Trophoblast cell (in vitro differentiated cells and primary cell): Measurements from ENCODE around the gene PDE10A.

Experiments used
- DNase-seq, 2 donors: peaks; one replicate each; pipeline ENCODE4 v3.0.0-alpha.2; 2016
- H2AFZ ChIP-seq: 2 replicates; pipeline ENCODE4 v1.6.1; 2013; ENCODE audit warnings: low read length, moderate library complexity, mild to moderate bottlenecking; ENCODE audit not compliant: insufficient read depth, poor library complexity
- H2AK5ac ChIP-seq: 2 replicates; pipeline ENCODE4 v1.6.1; 2013; ENCODE audit warnings: mild to moderate bottlenecking, low read length
- H2BK120ac ChIP-seq: 2 replicates; pipeline ENCODE4 v1.6.1; 2013; ENCODE audit warnings: low read length, mild to moderate bottlenecking, moderate library complexity; ENCODE audit not compliant: insufficient read depth, poor library complexity
- H2BK12ac ChIP-seq: 2 replicates; pipeline ENCODE4 v1.6.1; 2013; ENCODE audit warnings: mild to moderate bottlenecking, low read length, moderate library complexity
- H2BK5ac ChIP-seq: 2 replicates; pipeline ENCODE4 v1.6.1; 2013; ENCODE audit warnings: low read length, low read depth, moderate library complexity, mild to moderate bottlenecking; ENCODE audit not compliant: poor library complexity
- H3K14ac ChIP-seq: 2 replicates; pipeline ENCODE4 v1.6.1; 2013; ENCODE audit warnings: mild to moderate bottlenecking, low read length
- H3K18ac ChIP-seq: 2 replicates; pipeline ENCODE4 v1.6.1; 2013; ENCODE audit warnings: mild to moderate bottlenecking, low read length
- H3K23ac ChIP-seq: 2 replicates; pipeline ENCODE4 v1.6.1; 2013; ENCODE audit warnings: low read length
- H3K27ac ChIP-seq: 2 replicates; pipeline ENCODE4 v1.5.1; 2013; ENCODE audit warnings: low read depth, mild to moderate bottlenecking, inconsistent platforms, low read length, moderate library complexity
- H3K27me3 ChIP-seq: 2 replicates; pipeline ENCODE4 v1.6.1; 2013; ENCODE audit warnings: inconsistent platforms, mild to moderate bottlenecking, low read length, moderate library complexity; ENCODE audit not compliant: insufficient read depth
- H3K36me3 ChIP-seq, 2 experiments: 1 replicate in 1 of 2; 2 replicates in 1 of 2; pipeline ENCODE4 v1.6.1; 2013; ENCODE audit warnings: low read length in 2 of 2, mild to moderate bottlenecking in 2 of 2, moderate library complexity in 1 of 2; ENCODE audit not compliant: insufficient read depth in 2 of 2, control insufficient read depth in 1 of 2
- H3K4ac ChIP-seq: 2 replicates; pipeline ENCODE4 v1.6.1; 2013; ENCODE audit warnings: low read depth, mild to moderate bottlenecking, low read length, moderate library complexity
- H3K4me1 ChIP-seq, 2 experiments: 1 replicate in 1 of 2; 2 replicates in 1 of 2; pipeline ENCODE4 v1.6.1; 2013; ENCODE audit warnings: low read length in 2 of 2, mild to moderate bottlenecking in 2 of 2, moderate library complexity in 1 of 2; ENCODE audit not compliant: insufficient read depth in 2 of 2, control insufficient read depth in 1 of 2
- H3K4me2 ChIP-seq: 2 replicates; pipeline ENCODE4 v1.6.1; 2013; ENCODE audit warnings: inconsistent platforms, mild to moderate bottlenecking, low read length, moderate library complexity
- H3K4me3 ChIP-seq: 2 replicates; pipeline ENCODE4 v1.5.1; 2013; ENCODE audit warnings: mild to moderate bottlenecking, low read depth, low read length, inconsistent platforms
- H3K79me1 ChIP-seq: one replicate; pipeline ENCODE4 v1.6.1; 2013; ENCODE audit warnings: low read length
- H3K79me2 ChIP-seq: 2 replicates; pipeline ENCODE4 v1.6.1; 2013; ENCODE audit warnings: low read length, mild to moderate bottlenecking; ENCODE audit not compliant: control insufficient read depth, insufficient read depth, poor library complexity
- H3K9ac ChIP-seq: 2 replicates; pipeline ENCODE4 v1.6.1; 2013; ENCODE audit warnings: mild to moderate bottlenecking, low read length
- H3K9me3 ChIP-seq: 2 replicates; pipeline ENCODE4 v1.6.1; 2013; ENCODE audit warnings: low read depth, mild to moderate bottlenecking, control low read depth, inconsistent platforms, low read length; ENCODE audit not compliant: insufficient read depth
- H4K12ac ChIP-seq: 2 replicates; pipeline ENCODE4 v1.6.1; 2013; ENCODE audit warnings: low read depth, mild to moderate bottlenecking, low read length, moderate library complexity
- H4K8ac ChIP-seq: 2 replicates; pipeline ENCODE4 v1.6.1; 2013; ENCODE audit warnings: low read depth, mild to moderate bottlenecking, low read length, moderate library complexity
- H4K91ac ChIP-seq: one replicate; pipeline ENCODE4 v1.6.1; 2013; ENCODE audit warnings: low read depth, mild to moderate bottlenecking, low read length, moderate library complexity
- WGBS: extraction: QIAGEN DNeasy Blood & Tissue Kit; methylation state at CpG from one replicate; pipeline ENCODE4 v1.1.7; 2013; ENCODE audit warnings: missing lambda C conversion rate; ENCODE audit not compliant: insufficient read length, insufficient coverage; ENCODE audit errors: extremely low coverage; 5-methylcytosine and 5-hydroxymethylcytosine counted together

The PDE10A gene

DNA sequence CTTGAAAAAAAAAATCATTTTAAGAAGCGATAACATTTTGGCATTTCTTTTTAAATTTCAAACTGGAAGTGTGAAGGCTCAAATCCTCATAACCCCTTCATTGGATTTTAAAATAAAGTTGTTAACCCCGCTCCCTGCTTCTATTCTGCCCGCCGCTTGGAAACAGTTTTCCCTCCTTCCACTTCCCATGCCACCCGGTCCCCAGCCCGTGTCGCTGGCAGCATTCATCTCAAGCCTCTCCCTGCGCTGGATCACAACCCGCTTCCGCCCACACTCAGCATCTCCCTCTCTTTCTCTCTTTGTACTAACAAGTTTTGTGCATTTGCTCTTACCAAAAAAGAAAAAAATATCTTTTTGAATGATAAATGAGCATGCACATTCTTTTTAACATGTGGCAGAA lies 15.4 kb upstream of the PDE10A start:
- Histone ChIP-seq H3K27ac (no peak overlapping the region), H3K23ac (no peak overlapping the region), H4K12ac (no peak overlapping the region), H3K4me1 (peaks cover 0 to 2% of the 10 kb centered on the region in 2 experiments), H4K91ac (no peak overlapping the region), H3K9ac (no peak overlapping the region), H3K18ac (no peak overlapping the region), H2BK5ac (no peak overlapping the region), H2BK12ac (no peak overlapping the region), H3K4me3 (no peak overlapping the region), H3K79me2 (no peaks in the 10 kb centered on the region), H2AK5ac (no peak overlapping the region), H3K79me1 (no peaks in the 10 kb centered on the region), H3K36me3 (no peaks in the 10 kb centered on the region), H3K4ac (no peak overlapping the region), H2BK120ac (no peak overlapping the region), H3K27me3 (no peaks in the 10 kb centered on the region), H3K14ac (no peak overlapping the region), H4K8ac (no peak overlapping the region), H2AFZ (no peak overlapping the region), H3K9me3 (no peaks in the 10 kb centered on the region), H3K4me2 (no peak overlapping the region)
- DNase-seq: no peak
- no CpG with 5 or more reads among the region's 10 CpGs for WGBS

DNA sequence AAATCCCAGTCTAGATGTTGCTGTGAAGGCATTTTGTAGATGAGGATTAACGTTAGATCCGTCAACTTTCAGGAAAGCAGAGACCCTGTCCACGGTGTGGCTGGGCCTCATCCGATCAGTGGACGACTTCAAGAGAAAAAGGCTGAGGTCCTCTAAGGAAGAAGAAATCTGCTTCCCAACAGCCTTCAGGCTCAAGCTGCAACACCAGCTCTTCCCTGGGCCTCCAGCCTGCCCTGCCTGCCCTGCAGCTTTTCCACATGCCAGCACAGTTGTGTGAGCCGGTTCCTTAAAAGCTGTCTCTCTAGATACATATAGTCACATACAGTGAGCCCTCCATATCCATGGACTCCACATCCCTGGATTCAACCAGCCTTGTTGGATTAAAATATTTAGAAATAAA lies 14.1 kb upstream of the PDE10A start:
- H3K4me1 ChIP-seq: peaks cover 0 to 2% of the 10 kb centered on the region in 2 experiments
- peak; percentile 42 to 62 for DNase-seq
- H3K79me2 ChIP-seq: no peaks in the 10 kb centered on the region
- H3K27ac ChIP-seq: no peak overlapping the region
- no peaks in the 10 kb centered on the region for H3K36me3 ChIP-seq
- H3K79me1 ChIP-seq: no peaks in the 10 kb centered on the region
- H3K18ac ChIP-seq: no peak overlapping the region
- no peak overlapping the region for H2BK12ac ChIP-seq
- no peak overlapping the region for H4K91ac ChIP-seq
- H3K4me2 ChIP-seq: no peak overlapping the region
- no peak overlapping the region for H3K4ac ChIP-seq
- H3K14ac ChIP-seq: no peak overlapping the region
- H4K8ac ChIP-seq: no peak overlapping the region
- no peak overlapping the region for H3K4me3 ChIP-seq
- no peak overlapping the region for H2AFZ ChIP-seq
- no peak overlapping the region for H4K12ac ChIP-seq
- H3K9ac ChIP-seq: no peak overlapping the region
- H2BK120ac ChIP-seq: no peak overlapping the region
- no peak overlapping the region for H2AK5ac ChIP-seq
- H2BK5ac ChIP-seq: no peak overlapping the region
- no CpG with 5 or more reads among the region's 6 CpGs for WGBS
- H3K27me3 ChIP-seq: no peaks in the 10 kb centered on the region
- H3K23ac ChIP-seq: no peak overlapping the region
- no peaks in the 10 kb centered on the region for H3K9me3 ChIP-seq

DNA sequence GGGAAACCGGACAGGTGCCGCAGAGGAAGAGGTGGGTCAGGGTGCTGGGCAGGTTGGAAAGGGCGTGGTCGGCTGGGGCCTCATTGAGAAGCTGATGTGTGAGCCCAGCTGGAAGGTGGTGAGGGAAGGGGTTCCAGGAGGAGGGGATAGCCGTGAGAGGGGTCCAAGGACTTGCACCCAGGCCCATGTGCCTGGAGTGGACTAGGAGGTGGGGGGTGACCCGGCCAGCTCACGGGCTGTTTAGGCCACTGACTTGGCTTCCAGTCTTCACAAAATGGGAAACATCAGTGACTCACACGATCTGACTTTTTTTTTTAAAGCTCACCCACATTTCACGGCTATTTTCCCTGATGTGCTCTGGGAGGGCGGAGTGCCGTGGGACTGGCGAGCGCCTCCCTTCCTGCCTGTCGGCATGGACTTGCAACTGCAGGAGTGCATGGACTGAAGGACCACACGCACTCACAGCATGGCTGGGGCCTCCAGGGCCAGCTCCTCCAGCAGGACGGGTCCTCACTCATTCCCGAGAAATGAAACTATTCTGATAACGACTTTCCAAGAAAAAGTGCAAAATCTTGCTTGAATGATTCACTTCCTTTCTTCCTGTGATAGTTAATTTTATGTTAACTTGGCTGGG lies 13.5 kb upstream of the PDE10A start:
- no peak overlapping the region for H3K23ac ChIP-seq
- no peak overlapping the region for H3K27ac ChIP-seq
- H3K4me2 ChIP-seq: no peak overlapping the region
- H2BK12ac ChIP-seq: no peak overlapping the region
- H4K8ac ChIP-seq: no peak overlapping the region
- H3K79me1 ChIP-seq: no peaks in the 10 kb centered on the region
- H2AK5ac ChIP-seq: no peak overlapping the region
- no peak overlapping the region for H3K18ac ChIP-seq
- H3K27me3 ChIP-seq: no peaks in the 10 kb centered on the region
- no peak overlapping the region for H3K14ac ChIP-seq
- WGBS: no CpG with 5 or more reads among the region's 18 CpGs
- H2AFZ ChIP-seq: no peak overlapping the region
- no peak overlapping the region for H3K9ac ChIP-seq
- DNase-seq: peak in 1 of 2 donors; percentile 60
- H3K4ac ChIP-seq: no peak overlapping the region
- H3K4me1 ChIP-seq: peaks cover 0 to 2% of the 10 kb centered on the region in 2 experiments
- H3K9me3 ChIP-seq: no peaks in the 10 kb centered on the region
- H3K4me3 ChIP-seq: no peak overlapping the region
- H3K79me2 ChIP-seq: no peaks in the 10 kb centered on the region
- H2BK5ac ChIP-seq: no peak overlapping the region
- peak overlapping the region; percentile 51 for H4K12ac ChIP-seq
- H4K91ac ChIP-seq: no peak overlapping the region
- no peaks in the 10 kb centered on the region for H3K36me3 ChIP-seq
- no peak overlapping the region for H2BK120ac ChIP-seq

DNA sequence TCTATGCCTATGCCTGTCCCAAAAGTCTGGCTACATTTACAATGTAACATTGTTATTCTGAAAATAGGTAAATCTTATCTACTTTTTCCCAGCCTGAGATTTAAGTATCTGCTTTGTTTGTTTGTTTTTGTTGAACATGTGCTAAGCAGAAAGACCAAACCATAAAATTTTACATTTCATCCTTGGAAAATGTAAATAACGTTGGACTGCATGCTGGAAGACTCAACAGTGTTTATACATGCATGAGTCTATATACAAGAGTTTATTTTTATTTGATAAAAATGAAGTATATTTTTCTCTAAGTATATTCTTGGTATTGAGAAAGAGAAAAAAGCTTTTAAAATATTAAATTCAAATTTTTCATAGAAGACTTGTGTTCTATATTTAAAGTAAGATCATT lies 12.1 kb upstream of the PDE10A start:
- Histone ChIP-seq H3K4ac (no peak overlapping the region), H3K23ac (no peak overlapping the region), H3K36me3 (no peaks in the 10 kb centered on the region), H3K14ac (no peak overlapping the region), H3K9me3 (no peaks in the 10 kb centered on the region), H2BK12ac (no peak overlapping the region), H3K9ac (no peak overlapping the region), H2AFZ (no peak overlapping the region), H4K12ac (no peak overlapping the region), H3K4me2 (no peak overlapping the region), H3K79me2 (no peaks in the 10 kb centered on the region), H3K79me1 (no peaks in the 10 kb centered on the region), H3K4me3 (no peak overlapping the region), H2AK5ac (no peak overlapping the region), H2BK5ac (no peak overlapping the region), H4K8ac (no peak overlapping the region), H4K91ac (no peak overlapping the region), H3K4me1 (peaks cover 0 to 2% of the 10 kb centered on the region in 2 experiments), H2BK120ac (no peak overlapping the region), H3K18ac (no peak overlapping the region), H3K27me3 (no peaks in the 10 kb centered on the region), H3K27ac (no peak overlapping the region)
- DNase-seq: no peak
- WGBS: no CpG with 5 or more reads among the region's 1 CpG
